ENCODE results near the gene NOP56. TPM values are rescaled to one million over a fixed set of nuclear protein-coding genes. Genes with fewer than 3 reads are reported as not detected.

The NOP56 gene
- polyA plus RNA-seq, 4 donors: 47.2 to 162 (median 98.7) TPM

GRCh38 chr20:2610326-2610725 lies 42.1 kb upstream of the NOP56 start:
- Histone ChIP-seq H3K36me3 (ENCODE audit: control insufficient read depth in 3 of 3, insufficient read depth in 2 of 3, low read depth in 1 of 3, low read length in 3 of 3) (no peaks in the 10 kb centered on the region), H3K27me3 (ENCODE audit: control insufficient read depth in 3 of 3, insufficient read depth in 3 of 3, low read length in 3 of 3) (peaks cover 0 to 3% (median 0%) of the 10 kb centered on the region in 3 donors), H3K4me1 (ENCODE audit: control insufficient read depth in 3 of 3, insufficient read depth in 2 of 3, low read depth in 1 of 3, low read length in 2 of 3) (no peaks in the 10 kb centered on the region), H3K27ac (ENCODE audit: low read depth in 1 of 3, low read length in 2 of 3) (no peak overlapping the region), H3K4me3 (ENCODE audit: low read depth in 1 of 3, low read length in 3 of 3) (no peak overlapping the region), H3K9me3 (ENCODE audit: control insufficient read depth in 2 of 2, insufficient read depth in 1 of 2, low read depth in 1 of 2, low read length in 1 of 2) (peaks cover 0 to 7% of the 10 kb centered on the region in 2 donors)
- FAIRE-seq (no peak), DNase-seq (no peak)
- 85 to 91% (median 89%) methylated on average over 6 of the region's 6 CpGs for WGBS, 3 donors

GRCh38 chr20:2610941-2611720 lies 41.3 kb upstream of the NOP56 start:
- Histone ChIP-seq H3K36me3 (ENCODE audit: control insufficient read depth in 3 of 3, insufficient read depth in 2 of 3, low read depth in 1 of 3, low read length in 3 of 3) (no peaks in the 10 kb centered on the region), H3K27ac (ENCODE audit: low read depth in 1 of 3, low read length in 2 of 3) (no peak overlapping the region), H3K4me3 (ENCODE audit: low read depth in 1 of 3, low read length in 3 of 3) (no peak overlapping the region), H3K27me3 (ENCODE audit: control insufficient read depth in 3 of 3, insufficient read depth in 3 of 3, low read length in 3 of 3) (peaks cover 0 to 3% (median 0%) of the 10 kb centered on the region in 3 donors), H3K9me3 (ENCODE audit: control insufficient read depth in 2 of 2, insufficient read depth in 1 of 2, low read depth in 1 of 2, low read length in 1 of 2) (peaks cover 0 to 4% of the 10 kb centered on the region in 2 donors), H3K4me1 (ENCODE audit: control insufficient read depth in 3 of 3, insufficient read depth in 2 of 3, low read depth in 1 of 3, low read length in 2 of 3) (no peaks in the 10 kb centered on the region)
- no peak for DNase-seq
- 72 to 76% (median 74%) methylated on average over 6 of the region's 6 CpGs for WGBS, 3 donors
- FAIRE-seq: no peak

GRCh38 chr20:2612073-2612472 lies 40.4 kb upstream of the NOP56 start:
- no peak for FAIRE-seq
- WGBS, 3 donors: 85 to 96% (median 92%) methylated on average over 3 of the region's 3 CpGs
- H3K27me3 ChIP-seq (ENCODE audit: control insufficient read depth in 3 of 3, insufficient read depth in 3 of 3, low read length in 3 of 3): peaks cover 0 to 3% (median 0%) of the 10 kb centered on the region in 3 donors
- DNase-seq: no peak
- no peaks in the 10 kb centered on the region for H3K36me3 ChIP-seq (ENCODE audit: control insufficient read depth in 3 of 3, insufficient read depth in 2 of 3, low read depth in 1 of 3, low read length in 3 of 3)
- peaks cover 0 to 3% of the 10 kb centered on the region in 2 donors for H3K9me3 ChIP-seq (ENCODE audit: control insufficient read depth in 2 of 2, insufficient read depth in 1 of 2, low read depth in 1 of 2, low read length in 1 of 2)
- no peaks in the 10 kb centered on the region for H3K4me1 ChIP-seq (ENCODE audit: control insufficient read depth in 3 of 3, insufficient read depth in 2 of 3, low read depth in 1 of 3, low read length in 2 of 3)
- no peak overlapping the region for H3K4me3 ChIP-seq (ENCODE audit: low read depth in 1 of 3, low read length in 3 of 3)
- H3K27ac ChIP-seq (ENCODE audit: low read depth in 1 of 3, low read length in 2 of 3): no peak overlapping the region

- no peak for DNase-seq
Measured at GRCh38 chr20:2616634-2617033, 35.8 kb upstream of the NOP56 start.

GRCh38 chr20:2617099-2617714 lies 35.2 kb upstream of the NOP56 start:
- FAIRE-seq (no peak), DNase-seq (no peak)
- Histone ChIP-seq H3K27ac (ENCODE audit: low read depth in 1 of 3, low read length in 2 of 3) (no peak overlapping the region), H3K9me3 (ENCODE audit: control insufficient read depth in 2 of 2, insufficient read depth in 1 of 2, low read depth in 1 of 2, low read length in 1 of 2) (no peaks in the 10 kb centered on the region), H3K4me1 (ENCODE audit: control insufficient read depth in 3 of 3, insufficient read depth in 2 of 3, low read depth in 1 of 3, low read length in 2 of 3) (no peaks in the 10 kb centered on the region), H3K36me3 (ENCODE audit: control insufficient read depth in 3 of 3, insufficient read depth in 2 of 3, low read depth in 1 of 3, low read length in 3 of 3) (no peaks in the 10 kb centered on the region), H3K27me3 (ENCODE audit: control insufficient read depth in 3 of 3, insufficient read depth in 3 of 3, low read length in 3 of 3) (peaks cover 0 to 7% (median 0%) of the 10 kb centered on the region in 3 donors), H3K4me3 (ENCODE audit: low read depth in 1 of 3, low read length in 3 of 3) (no peak overlapping the region)
- WGBS, 3 donors: 81 to 91% (median 82%) methylated on average over 16 of the region's 16 CpGs

More at GRCh38 chr20:2616634-2617033, 35.8 kb upstream of the NOP56 start:
- WGBS, 3 donors: 75 to 81% (median 80%) methylated on average over 9 of the region's 9 CpGs
- H3K27ac ChIP-seq (ENCODE audit: low read depth in 1 of 3, low read length in 2 of 3): no peak overlapping the region
- H3K4me3 ChIP-seq (ENCODE audit: low read depth in 1 of 3, low read length in 3 of 3): no peak overlapping the region
- FAIRE-seq: no peak
- H3K27me3 ChIP-seq (ENCODE audit: control insufficient read depth in 3 of 3, insufficient read depth in 3 of 3, low read length in 3 of 3): peaks cover 0 to 7% (median 0%) of the 10 kb centered on the region in 3 donors
- H3K4me1 ChIP-seq (ENCODE audit: control insufficient read depth in 3 of 3, insufficient read depth in 2 of 3, low read depth in 1 of 3, low read length in 2 of 3): no peaks in the 10 kb centered on the region
- no peaks in the 10 kb centered on the region for H3K36me3 ChIP-seq (ENCODE audit: control insufficient read depth in 3 of 3, insufficient read depth in 2 of 3, low read depth in 1 of 3, low read length in 3 of 3)
- no peaks in the 10 kb centered on the region for H3K9me3 ChIP-seq (ENCODE audit: control insufficient read depth in 2 of 2, insufficient read depth in 1 of 2, low read depth in 1 of 2, low read length in 1 of 2)

GRCh38 chr20:2618815-2619214 lies 33.6 kb upstream of the NOP56 start:
- 77 to 83% (median 81%) methylated on average over 6 of the region's 6 CpGs for WGBS, 3 donors
- Histone ChIP-seq H3K27ac (ENCODE audit: low read depth in 1 of 3, low read length in 2 of 3) (no peak overlapping the region), H3K27me3 (ENCODE audit: control insufficient read depth in 3 of 3, insufficient read depth in 3 of 3, low read length in 3 of 3) (peaks cover 0 to 4% (median 0%) of the 10 kb centered on the region in 3 donors), H3K4me3 (ENCODE audit: low read depth in 1 of 3, low read length in 3 of 3) (no peak overlapping the region), H3K4me1 (ENCODE audit: control insufficient read depth in 3 of 3, insufficient read depth in 2 of 3, low read depth in 1 of 3, low read length in 2 of 3) (no peaks in the 10 kb centered on the region), H3K36me3 (ENCODE audit: control insufficient read depth in 3 of 3, insufficient read depth in 2 of 3, low read depth in 1 of 3, low read length in 3 of 3) (no peaks in the 10 kb centered on the region), H3K9me3 (ENCODE audit: control insufficient read depth in 2 of 2, insufficient read depth in 1 of 2, low read depth in 1 of 2, low read length in 1 of 2) (no peaks in the 10 kb centered on the region)
- FAIRE-seq (no peak), DNase-seq (no peak)

GRCh38 chr20:2619337-2619736 lies 33.1 kb upstream of the NOP56 start:
- no peaks in the 10 kb centered on the region for H3K36me3 ChIP-seq (ENCODE audit: control insufficient read depth in 3 of 3, insufficient read depth in 2 of 3, low read depth in 1 of 3, low read length in 3 of 3)
- FAIRE-seq (no peak), DNase-seq (no peak)
- no peak overlapping the region for H3K27ac ChIP-seq (ENCODE audit: low read depth in 1 of 3, low read length in 2 of 3)
- H3K9me3 ChIP-seq (ENCODE audit: control insufficient read depth in 2 of 2, insufficient read depth in 1 of 2, low read depth in 1 of 2, low read length in 1 of 2): no peaks in the 10 kb centered on the region
- 65 to 77% (median 66%) methylated on average over 2 of the region's 2 CpGs for WGBS, 3 donors
- no peaks in the 10 kb centered on the region for H3K4me1 ChIP-seq (ENCODE audit: control insufficient read depth in 3 of 3, insufficient read depth in 2 of 3, low read depth in 1 of 3, low read length in 2 of 3)
- H3K27me3 ChIP-seq (ENCODE audit: control insufficient read depth in 3 of 3, insufficient read depth in 3 of 3, low read length in 3 of 3): peaks cover 0 to 4% (median 0%) of the 10 kb centered on the region in 3 donors
- H3K4me3 ChIP-seq (ENCODE audit: low read depth in 1 of 3, low read length in 3 of 3): no peak overlapping the region

GRCh38 chr20:2619961-2620595 lies 32.4 kb upstream of the NOP56 start:
- DNase-seq (no peak), FAIRE-seq (no peak)
- Histone ChIP-seq H3K4me3 (ENCODE audit: low read depth in 1 of 3, low read length in 3 of 3) (no peak overlapping the region), H3K27me3 (ENCODE audit: control insufficient read depth in 3 of 3, insufficient read depth in 3 of 3, low read length in 3 of 3) (peaks cover 0 to 4% (median 0%) of the 10 kb centered on the region in 3 donors), H3K9me3 (ENCODE audit: control insufficient read depth in 2 of 2, insufficient read depth in 1 of 2, low read depth in 1 of 2, low read length in 1 of 2) (no peaks in the 10 kb centered on the region), H3K4me1 (ENCODE audit: control insufficient read depth in 3 of 3, insufficient read depth in 2 of 3, low read depth in 1 of 3, low read length in 2 of 3) (no peaks in the 10 kb centered on the region), H3K27ac (ENCODE audit: low read depth in 1 of 3, low read length in 2 of 3) (no peak overlapping the region), H3K36me3 (ENCODE audit: control insufficient read depth in 3 of 3, insufficient read depth in 2 of 3, low read depth in 1 of 3, low read length in 3 of 3) (no peaks in the 10 kb centered on the region)
- WGBS, 3 donors: 82 to 93% (median 87%) methylated on average over 3 of the region's 3 CpGs

Data from small intestine (tissue), 7 donors.